ENCODE measurements around the gene SEMA6B.

SEMA6B gene

DNA sequence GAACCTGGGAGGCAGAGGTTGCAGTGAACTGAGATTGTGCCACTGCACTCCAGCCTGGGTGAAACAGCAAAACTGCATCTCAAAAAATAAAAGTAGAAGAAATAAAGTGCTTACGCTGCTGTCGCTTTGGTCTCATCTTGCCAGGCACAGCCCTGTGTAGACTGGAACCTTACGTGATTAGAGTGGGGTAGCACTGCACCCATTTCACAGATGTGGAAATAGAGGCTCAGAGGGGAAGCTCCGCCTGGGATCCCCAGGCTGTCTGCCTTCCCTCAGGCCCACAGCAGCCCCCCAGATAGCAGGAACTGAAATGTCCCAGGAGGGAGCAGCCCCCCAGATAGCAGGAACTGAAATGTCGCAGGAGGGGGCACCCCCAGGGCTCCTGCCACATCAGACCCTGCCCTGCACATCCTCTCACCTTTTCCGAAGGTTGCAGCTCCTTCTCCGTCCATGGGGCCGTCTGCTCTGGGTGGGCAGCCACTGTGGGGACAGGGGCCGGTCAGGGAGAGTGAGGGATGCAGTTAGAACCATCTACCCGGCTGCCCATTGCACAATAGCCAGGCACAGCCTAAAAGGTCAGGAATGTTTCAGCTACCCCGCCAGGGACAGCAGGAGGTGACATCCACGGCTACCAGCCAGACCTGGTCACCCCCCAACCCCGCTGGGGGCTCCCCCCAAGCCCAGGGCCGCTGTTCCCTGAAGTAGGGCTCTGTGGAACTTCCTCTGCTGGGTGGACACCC, 43.1 kb downstream of the SEMA6B start:
- H3K4me3 ChIP-seq (ENCODE audit: low read depth, low read length): no peak overlapping the region
- TF ChIP-seq, protein P1, sequence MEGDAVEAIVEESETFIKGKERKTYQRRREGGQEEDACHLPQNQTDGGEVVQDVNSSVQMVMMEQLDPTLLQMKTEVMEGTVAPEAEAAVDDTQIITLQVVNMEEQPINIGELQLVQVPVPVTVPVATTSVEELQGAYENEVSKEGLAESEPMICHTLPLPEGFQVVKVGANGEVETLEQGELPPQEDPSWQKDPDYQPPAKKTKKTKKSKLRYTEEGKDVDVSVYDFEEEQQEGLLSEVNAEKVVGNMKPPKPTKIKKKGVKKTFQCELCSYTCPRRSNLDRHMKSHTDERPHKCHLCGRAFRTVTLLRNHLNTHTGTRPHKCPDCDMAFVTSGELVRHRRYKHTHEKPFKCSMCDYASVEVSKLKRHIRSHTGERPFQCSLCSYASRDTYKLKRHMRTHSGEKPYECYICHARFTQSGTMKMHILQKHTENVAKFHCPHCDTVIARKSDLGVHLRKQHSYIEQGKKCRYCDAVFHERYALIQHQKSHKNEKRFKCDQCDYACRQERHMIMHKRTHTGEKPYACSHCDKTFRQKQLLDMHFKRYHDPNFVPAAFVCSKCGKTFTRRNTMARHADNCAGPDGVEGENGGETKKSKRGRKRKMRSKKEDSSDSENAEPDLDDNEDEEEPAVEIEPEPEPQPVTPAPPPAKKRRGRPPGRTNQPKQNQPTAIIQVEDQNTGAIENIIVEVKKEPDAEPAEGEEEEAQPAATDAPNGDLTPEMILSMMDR (IDR thresholded peaks at IDR 0.05; ENCODE audit: low read depth, low read length): no peak

DNA sequence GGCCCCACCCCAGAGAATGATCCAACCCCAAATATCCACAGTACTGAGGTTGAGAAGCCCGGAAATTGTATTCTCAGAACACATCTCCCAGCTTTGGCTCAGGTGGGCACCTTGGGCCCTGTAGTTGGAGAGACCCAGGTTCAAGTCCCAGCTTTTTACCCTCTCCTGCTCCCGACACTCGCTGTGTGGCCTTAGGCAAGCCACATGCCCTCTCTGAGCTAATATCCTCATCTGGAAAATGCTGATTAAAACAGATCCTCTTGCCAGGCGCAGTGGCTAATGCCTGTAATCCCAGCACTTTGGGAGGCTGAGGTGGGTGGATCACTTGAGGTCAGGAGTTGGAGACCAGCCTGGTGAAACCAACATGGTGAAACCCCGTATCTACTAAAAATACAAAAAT, 43.8 kb downstream of the SEMA6B start:
- H3K9me3 ChIP-seq (ENCODE audit: severe bottlenecking): peaks cover 2% of the 10 kb centered on the region
- DNase-seq: no peak
- no peaks in the 10 kb centered on the region; the same call in 1 of the 2 replicates for H3K36me3 ChIP-seq
- TF ChIP-seq, protein P1 (IDR thresholded peaks at IDR 0.05; ENCODE audit: low read depth, low read length): no peak
- H3K27me3 ChIP-seq (ENCODE audit: insufficient read depth, low read depth, severe bottlenecking): no peaks in the 10 kb centered on the region
- no peak overlapping the region for H3K4me3 ChIP-seq (ENCODE audit: low read depth, low read length)
- H3K27ac ChIP-seq: no peak overlapping the region

More for the DNA sequence above, 43.1 kb downstream of the SEMA6B start:
- DNase-seq: no peak
- Histone ChIP-seq H3K27ac (no peak overlapping the region), H3K36me3 (no peaks in the 10 kb centered on the region; the same call in 1 of the 2 replicates), H3K27me3 (ENCODE audit: insufficient read depth, low read depth, severe bottlenecking) (no peaks in the 10 kb centered on the region), H3K9me3 (ENCODE audit: severe bottlenecking) (peaks cover 2% of the 10 kb centered on the region)

DNA sequence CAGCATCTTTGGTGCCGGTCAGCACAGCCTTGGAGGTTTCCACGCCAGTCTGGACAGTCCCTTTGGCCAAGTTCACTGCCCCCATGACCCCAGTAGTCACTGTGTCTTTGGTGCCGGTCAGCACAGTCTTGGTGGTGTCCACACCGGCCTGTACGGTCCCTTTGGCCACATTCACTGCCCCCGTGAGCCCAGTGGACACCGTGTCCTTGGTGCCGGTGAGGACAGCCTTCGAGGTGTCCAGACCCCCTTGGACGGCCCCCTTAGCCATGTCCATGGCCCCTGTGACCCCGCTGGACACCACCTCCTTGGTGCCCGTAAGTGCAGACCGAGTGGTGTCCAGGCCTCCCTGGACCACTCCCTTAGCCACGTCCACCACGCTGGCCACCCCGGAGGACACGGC, 46.2 kb downstream of the SEMA6B start:
- TF ChIP-seq, protein P1 (IDR thresholded peaks at IDR 0.05; ENCODE audit: low read depth, low read length): no peak
- Histone ChIP-seq H3K36me3 (peaks cover 3% of the 10 kb centered on the region; the same call in 1 of the 2 replicates), H3K27me3 (ENCODE audit: insufficient read depth, low read depth, severe bottlenecking) (no peaks in the 10 kb centered on the region), H3K9me3 (ENCODE audit: severe bottlenecking) (no peaks in the 10 kb centered on the region), H3K4me3 (ENCODE audit: low read depth, low read length) (no peak overlapping the region), H3K27ac (no peak overlapping the region)
- DNase-seq: no peak

DNA sequence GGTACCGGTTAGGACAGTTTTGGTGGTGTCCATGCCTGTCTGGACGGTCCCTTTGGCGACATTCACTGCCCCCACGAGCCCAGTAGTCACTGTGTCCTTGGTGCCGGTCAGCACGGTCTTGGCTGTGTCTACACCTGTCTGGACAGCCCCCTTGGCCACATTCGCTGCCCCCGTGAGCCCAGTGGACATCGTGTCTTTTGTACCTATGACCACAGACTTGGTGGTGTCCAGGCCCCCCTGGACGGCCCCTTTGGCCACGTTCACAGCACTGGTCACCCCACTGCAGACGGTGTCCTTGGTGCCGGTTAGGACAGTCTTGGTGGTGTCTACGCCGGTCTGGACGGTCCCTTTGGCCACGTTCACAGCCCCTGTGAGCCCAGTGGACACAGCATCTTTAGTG, 47.4 kb downstream of the SEMA6B start:
- Histone ChIP-seq H3K36me3 (peaks cover 8% of the 10 kb centered on the region), H3K9me3 (ENCODE audit: severe bottlenecking) (no peaks in the 10 kb centered on the region), H3K27me3 (ENCODE audit: insufficient read depth, low read depth, severe bottlenecking) (no peaks in the 10 kb centered on the region), H3K4me3 (ENCODE audit: low read depth, low read length) (no peak overlapping the region), H3K27ac (no peak overlapping the region)
- DNase-seq: no peak
- TF ChIP-seq, protein P1 (IDR thresholded peaks at IDR 0.05; ENCODE audit: low read depth, low read length): no peak

DNA sequence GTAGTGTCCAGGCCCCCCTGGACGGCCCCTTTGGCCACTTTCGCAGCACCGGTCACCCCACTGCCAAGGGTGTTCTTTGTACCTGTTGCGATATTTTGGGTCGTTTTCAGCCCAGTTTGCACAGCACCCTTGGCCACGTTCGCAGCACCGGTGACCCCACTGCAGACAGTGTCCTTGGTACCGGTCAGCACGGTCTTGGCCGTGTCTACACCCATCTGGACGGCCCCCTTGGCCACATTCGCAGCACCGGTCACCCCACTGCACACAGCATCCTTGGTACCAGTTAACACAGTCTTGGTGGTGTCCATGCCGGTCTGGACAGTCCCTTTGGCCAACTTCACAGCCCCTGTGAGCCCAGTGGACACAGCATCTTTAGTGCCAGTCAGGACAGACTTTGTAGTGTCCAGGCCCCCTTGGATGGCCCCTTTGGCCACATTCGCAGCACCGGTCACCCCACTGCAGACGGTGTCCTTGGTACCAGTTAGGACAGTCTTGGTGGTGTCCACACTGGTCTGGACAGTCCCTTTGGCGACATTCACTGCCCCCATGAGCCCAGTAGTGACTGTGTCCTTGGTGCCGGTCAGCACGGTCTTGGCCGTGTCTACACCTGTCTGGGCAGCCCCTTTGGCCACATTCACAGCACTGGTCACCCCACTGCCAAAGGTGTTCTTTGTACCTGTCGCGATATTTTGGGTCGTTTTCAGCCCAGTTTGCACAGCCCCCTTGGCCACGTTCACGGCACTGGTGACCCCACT, 48.0 kb downstream of the SEMA6B start:
- no peaks in the 10 kb centered on the region for H3K27me3 ChIP-seq (ENCODE audit: insufficient read depth, low read depth, severe bottlenecking)
- TF ChIP-seq, protein P1 (IDR thresholded peaks at IDR 0.05; ENCODE audit: low read depth, low read length): no peak
- DNase-seq: no peak
- no peak overlapping the region for H3K4me3 ChIP-seq (ENCODE audit: low read depth, low read length)
- no peak overlapping the region for H3K27ac ChIP-seq
- H3K9me3 ChIP-seq (ENCODE audit: severe bottlenecking): no peaks in the 10 kb centered on the region
- peaks cover 14% of the 10 kb centered on the region for H3K36me3 ChIP-seq
